ENCODE measurements around the gene HPGDS. TPM values are rescaled to one million over a fixed set of nuclear protein-coding genes. Genes with fewer than 3 reads are reported as not detected.

Gene HPGDS
- polyA plus RNA-seq, 4 donors: 2.5 to 9.5 (median 4.7) TPM

DNA sequence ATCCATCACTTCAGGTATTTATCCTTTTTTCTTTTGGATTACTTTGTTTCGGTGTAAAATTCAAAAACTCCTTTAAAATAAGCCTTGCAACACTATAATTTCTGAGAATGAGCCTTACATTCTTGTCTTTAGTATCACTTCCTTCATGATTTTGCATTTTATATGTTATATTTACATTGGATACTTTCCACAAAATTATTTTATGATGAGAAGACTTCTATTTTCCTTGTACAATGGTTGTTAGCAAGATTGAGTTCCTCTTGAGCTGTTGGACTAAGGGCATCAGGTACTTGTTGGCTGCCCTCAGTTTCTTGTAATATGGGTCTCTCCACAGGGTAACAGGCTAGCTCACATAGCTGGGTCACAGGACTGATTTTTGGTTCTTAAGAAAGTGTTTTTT lies 22.7 kb upstream of the HPGDS start:
- Histone ChIP-seq H3K36me3 (ENCODE audit: control insufficient read depth in 3 of 3, insufficient read depth in 2 of 3, low read depth in 1 of 3, low read length in 3 of 3) (no peaks in the 10 kb centered on the region), H3K4me3 (ENCODE audit: low read depth in 1 of 3, low read length in 3 of 3) (no peak overlapping the region), H3K27ac (ENCODE audit: low read depth in 1 of 3, low read length in 2 of 3) (no peak overlapping the region), H3K4me1 (ENCODE audit: control insufficient read depth in 3 of 3, insufficient read depth in 2 of 3, low read depth in 1 of 3, low read length in 2 of 3) (no peaks in the 10 kb centered on the region), H3K27me3 (ENCODE audit: control insufficient read depth in 3 of 3, insufficient read depth in 3 of 3, low read length in 3 of 3) (peaks cover 0 to under 1% (median 0%) of the 10 kb centered on the region in 3 donors), H3K9me3 (ENCODE audit: control insufficient read depth in 2 of 2, insufficient read depth in 1 of 2, low read depth in 1 of 2, low read length in 1 of 2) (no peaks in the 10 kb centered on the region)
- WGBS, 3 donors: 87 to 89% (median 89%) methylated on average over 1 of the region's 1 CpG
- no peak for DNase-seq
- FAIRE-seq: no peak

DNA sequence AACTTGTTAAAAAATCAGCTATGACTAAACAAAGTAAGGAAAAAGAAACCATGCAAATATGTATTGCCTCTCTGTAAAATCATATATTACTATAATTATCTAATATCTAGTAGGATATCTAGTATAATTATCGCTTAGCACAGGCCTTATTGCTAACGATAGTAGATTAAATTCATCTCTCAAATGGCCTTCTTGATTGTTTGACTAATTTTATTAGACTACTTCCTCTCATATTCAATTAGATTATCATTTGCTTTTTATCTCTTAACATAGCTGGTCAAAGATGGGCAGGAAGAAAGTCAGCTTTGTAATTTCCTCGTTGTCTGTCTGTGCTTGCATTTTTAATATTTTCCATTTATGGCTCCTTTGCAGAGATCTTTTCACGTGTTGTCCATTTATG lies 21.9 kb upstream of the HPGDS start:
- H3K27me3 ChIP-seq (ENCODE audit: control insufficient read depth in 3 of 3, insufficient read depth in 3 of 3, low read length in 3 of 3): no peaks in the 10 kb centered on the region
- DNase-seq (no peak), FAIRE-seq (no peak)
- no peaks in the 10 kb centered on the region for H3K36me3 ChIP-seq (ENCODE audit: control insufficient read depth in 3 of 3, insufficient read depth in 2 of 3, low read depth in 1 of 3, low read length in 3 of 3)
- no peaks in the 10 kb centered on the region for H3K4me1 ChIP-seq (ENCODE audit: control insufficient read depth in 3 of 3, insufficient read depth in 2 of 3, low read depth in 1 of 3, low read length in 2 of 3)
- 41 to 61% (median 46%) methylated on average over 4 of the region's 4 CpGs for WGBS, 3 donors
- no peaks in the 10 kb centered on the region for H3K9me3 ChIP-seq (ENCODE audit: control insufficient read depth in 2 of 2, insufficient read depth in 1 of 2, low read depth in 1 of 2, low read length in 1 of 2)
- no peak overlapping the region for H3K4me3 ChIP-seq (ENCODE audit: low read depth in 1 of 3, low read length in 3 of 3)
- H3K27ac ChIP-seq (ENCODE audit: low read depth in 1 of 3, low read length in 2 of 3): no peak overlapping the region

DNA sequence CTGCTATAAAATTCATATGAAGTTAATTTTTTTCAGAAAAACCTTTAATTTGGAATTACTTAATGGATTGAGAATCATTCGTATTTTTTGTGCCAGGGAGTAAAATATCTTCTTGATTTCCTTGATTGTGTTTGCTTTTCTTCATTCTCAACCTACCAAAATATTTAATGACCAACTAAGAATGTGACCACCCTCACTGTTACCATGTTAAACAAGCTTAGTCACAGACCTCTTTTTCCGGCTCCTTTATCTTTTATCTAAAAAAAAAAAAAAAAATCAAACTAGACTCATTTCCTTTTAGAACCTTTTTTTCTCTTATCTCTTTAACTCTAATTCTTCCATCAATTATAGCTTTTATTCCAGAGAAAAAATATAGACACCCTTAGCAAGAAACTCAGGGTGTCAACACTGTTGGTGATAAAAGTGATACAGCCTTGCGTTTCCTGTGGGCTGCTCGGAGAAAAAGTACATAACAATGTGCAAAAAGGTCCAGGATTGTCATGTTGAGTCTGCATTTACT lies 20.6 kb upstream of the HPGDS start:
- H3K36me3 ChIP-seq (ENCODE audit: control insufficient read depth in 3 of 3, insufficient read depth in 2 of 3, low read depth in 1 of 3, low read length in 3 of 3): no peaks in the 10 kb centered on the region
- H3K4me1 ChIP-seq (ENCODE audit: control insufficient read depth in 3 of 3, insufficient read depth in 2 of 3, low read depth in 1 of 3, low read length in 2 of 3): no peaks in the 10 kb centered on the region
- H3K27ac ChIP-seq (ENCODE audit: low read depth in 1 of 3, low read length in 2 of 3): no peak overlapping the region
- no peaks in the 10 kb centered on the region for H3K9me3 ChIP-seq (ENCODE audit: control insufficient read depth in 2 of 2, insufficient read depth in 1 of 2, low read depth in 1 of 2, low read length in 1 of 2)
- WGBS, 3 donors: 78 to 89% (median 86%) methylated on average over 4 of the region's 4 CpGs
- FAIRE-seq (no peak), DNase-seq (no peak)
- H3K27me3 ChIP-seq (ENCODE audit: control insufficient read depth in 3 of 3, insufficient read depth in 3 of 3, low read length in 3 of 3): no peaks in the 10 kb centered on the region
- no peak overlapping the region for H3K4me3 ChIP-seq (ENCODE audit: low read depth in 1 of 3, low read length in 3 of 3)

GRCh38 chr4:94359838-94360237 lies 17.2 kb upstream of the HPGDS start:
- Histone ChIP-seq H3K9me3 (ENCODE audit: control insufficient read depth in 2 of 2, insufficient read depth in 1 of 2, low read depth in 1 of 2, low read length in 1 of 2) (no peaks in the 10 kb centered on the region), H3K27me3 (ENCODE audit: control insufficient read depth in 3 of 3, insufficient read depth in 3 of 3, low read length in 3 of 3) (no peaks in the 10 kb centered on the region), H3K27ac (ENCODE audit: low read depth in 1 of 3, low read length in 2 of 3) (no peak overlapping the region), H3K4me3 (ENCODE audit: low read depth in 1 of 3, low read length in 3 of 3) (no peak overlapping the region), H3K36me3 (ENCODE audit: control insufficient read depth in 3 of 3, insufficient read depth in 2 of 3, low read depth in 1 of 3, low read length in 3 of 3) (no peaks in the 10 kb centered on the region), H3K4me1 (ENCODE audit: control insufficient read depth in 3 of 3, insufficient read depth in 2 of 3, low read depth in 1 of 3, low read length in 2 of 3) (no peaks in the 10 kb centered on the region)
- 65 to 81% (median 79%) methylated on average over 4 of the region's 4 CpGs for WGBS, 3 donors
- DNase-seq: no peak
- FAIRE-seq: no peak

GRCh38 chr4:94359221-94359620 lies 16.6 kb upstream of the HPGDS start:
- 84 to 96% (median 93%) methylated on average over 2 of the region's 2 CpGs for WGBS, 3 donors

GRCh38 chr4:94358101-94358500 lies 15.5 kb upstream of the HPGDS start:
- no peaks in the 10 kb centered on the region for H3K4me1 ChIP-seq (ENCODE audit: control insufficient read depth in 3 of 3, insufficient read depth in 2 of 3, low read depth in 1 of 3, low read length in 2 of 3)
- H3K36me3 ChIP-seq (ENCODE audit: control insufficient read depth in 3 of 3, insufficient read depth in 2 of 3, low read depth in 1 of 3, low read length in 3 of 3): no peaks in the 10 kb centered on the region
- no peaks in the 10 kb centered on the region for H3K27me3 ChIP-seq (ENCODE audit: control insufficient read depth in 3 of 3, insufficient read depth in 3 of 3, low read length in 3 of 3)
- FAIRE-seq: no peak
- H3K9me3 ChIP-seq (ENCODE audit: control insufficient read depth in 2 of 2, insufficient read depth in 1 of 2, low read depth in 1 of 2, low read length in 1 of 2): no peaks in the 10 kb centered on the region
- no peak overlapping the region for H3K4me3 ChIP-seq (ENCODE audit: low read depth in 1 of 3, low read length in 3 of 3)
- H3K27ac ChIP-seq (ENCODE audit: low read depth in 1 of 3, low read length in 2 of 3): no peak overlapping the region
- no peak for DNase-seq

More at GRCh38 chr4:94359221-94359620, 16.6 kb upstream of the HPGDS start:
- FAIRE-seq: no peak
- no peaks in the 10 kb centered on the region for H3K27me3 ChIP-seq (ENCODE audit: control insufficient read depth in 3 of 3, insufficient read depth in 3 of 3, low read length in 3 of 3)
- H3K36me3 ChIP-seq (ENCODE audit: control insufficient read depth in 3 of 3, insufficient read depth in 2 of 3, low read depth in 1 of 3, low read length in 3 of 3): no peaks in the 10 kb centered on the region
- no peaks in the 10 kb centered on the region for H3K9me3 ChIP-seq (ENCODE audit: control insufficient read depth in 2 of 2, insufficient read depth in 1 of 2, low read depth in 1 of 2, low read length in 1 of 2)
- no peak for DNase-seq
- no peak overlapping the region for H3K27ac ChIP-seq (ENCODE audit: low read depth in 1 of 3, low read length in 2 of 3)
- H3K4me1 ChIP-seq (ENCODE audit: control insufficient read depth in 3 of 3, insufficient read depth in 2 of 3, low read depth in 1 of 3, low read length in 2 of 3): no peaks in the 10 kb centered on the region
- no peak overlapping the region for H3K4me3 ChIP-seq (ENCODE audit: low read depth in 1 of 3, low read length in 3 of 3)

DNA sequence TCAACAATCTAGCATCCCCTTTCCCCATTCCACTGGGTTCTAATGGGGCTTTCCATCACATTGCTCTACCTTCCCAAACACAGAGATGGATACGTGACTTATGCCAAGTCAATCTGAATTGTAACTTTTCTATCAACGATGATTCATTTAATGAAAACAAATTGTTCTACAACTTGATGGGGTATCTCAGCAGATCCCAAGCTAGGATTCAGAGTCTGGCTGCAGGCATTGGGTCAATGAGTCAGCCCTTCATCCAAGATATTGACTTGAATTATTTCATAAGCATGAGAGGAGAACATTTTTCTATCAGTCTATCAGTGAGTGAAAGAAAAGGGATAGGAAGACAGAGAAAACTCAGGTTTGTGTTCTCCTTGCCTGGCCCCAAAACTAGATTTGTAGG lies 15.0 kb upstream of the HPGDS start:
- no peaks in the 10 kb centered on the region for H3K9me3 ChIP-seq (ENCODE audit: control insufficient read depth in 2 of 2, insufficient read depth in 1 of 2, low read depth in 1 of 2, low read length in 1 of 2)
- no peak overlapping the region for H3K27ac ChIP-seq (ENCODE audit: low read depth in 1 of 3, low read length in 2 of 3)
- WGBS, 3 donors: 89 to 95% (median 95%) methylated on average over 2 of the region's 2 CpGs
- no peaks in the 10 kb centered on the region for H3K36me3 ChIP-seq (ENCODE audit: control insufficient read depth in 3 of 3, insufficient read depth in 2 of 3, low read depth in 1 of 3, low read length in 3 of 3)
- no peak overlapping the region for H3K4me3 ChIP-seq (ENCODE audit: low read depth in 1 of 3, low read length in 3 of 3)
- no peak for FAIRE-seq
- H3K4me1 ChIP-seq (ENCODE audit: control insufficient read depth in 3 of 3, insufficient read depth in 2 of 3, low read depth in 1 of 3, low read length in 2 of 3): no peaks in the 10 kb centered on the region
- no peak for DNase-seq
- H3K27me3 ChIP-seq (ENCODE audit: control insufficient read depth in 3 of 3, insufficient read depth in 3 of 3, low read length in 3 of 3): no peaks in the 10 kb centered on the region

DNA sequence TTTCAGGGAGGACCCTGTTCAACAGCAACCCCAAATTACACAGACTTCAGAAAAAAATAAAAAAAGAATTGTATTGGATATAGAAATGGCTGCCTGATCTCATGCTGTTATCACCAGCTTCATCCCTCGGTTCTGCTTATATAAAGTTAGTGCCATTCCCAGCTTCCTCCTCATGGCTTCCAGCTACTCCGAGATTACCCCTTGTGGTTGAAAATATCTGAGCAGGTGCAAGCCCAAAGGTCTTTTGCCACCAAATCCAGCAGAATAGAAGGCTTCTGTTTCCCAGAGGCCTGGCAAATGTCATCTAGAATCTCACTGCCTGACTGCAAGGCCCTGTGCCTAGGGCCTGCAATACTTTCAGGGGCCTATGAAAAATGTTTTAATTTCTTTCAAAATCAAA lies 13.8 kb upstream of the HPGDS start:
- H3K27me3 ChIP-seq (ENCODE audit: control insufficient read depth in 3 of 3, insufficient read depth in 3 of 3, low read length in 3 of 3): no peaks in the 10 kb centered on the region
- H3K4me3 ChIP-seq (ENCODE audit: low read depth in 1 of 3, low read length in 3 of 3): no peak overlapping the region
- DNase-seq (no peak), FAIRE-seq (no peak)
- H3K4me1 ChIP-seq (ENCODE audit: control insufficient read depth in 3 of 3, insufficient read depth in 2 of 3, low read depth in 1 of 3, low read length in 2 of 3): no peaks in the 10 kb centered on the region
- H3K9me3 ChIP-seq (ENCODE audit: control insufficient read depth in 2 of 2, insufficient read depth in 1 of 2, low read depth in 1 of 2, low read length in 1 of 2): no peaks in the 10 kb centered on the region
- no peak overlapping the region for H3K27ac ChIP-seq (ENCODE audit: low read depth in 1 of 3, low read length in 2 of 3)
- H3K36me3 ChIP-seq (ENCODE audit: control insufficient read depth in 3 of 3, insufficient read depth in 2 of 3, low read depth in 1 of 3, low read length in 3 of 3): no peaks in the 10 kb centered on the region
- 23 to 46% (median 45%) methylated on average over 2 of the region's 2 CpGs for WGBS, 3 donors

DNA sequence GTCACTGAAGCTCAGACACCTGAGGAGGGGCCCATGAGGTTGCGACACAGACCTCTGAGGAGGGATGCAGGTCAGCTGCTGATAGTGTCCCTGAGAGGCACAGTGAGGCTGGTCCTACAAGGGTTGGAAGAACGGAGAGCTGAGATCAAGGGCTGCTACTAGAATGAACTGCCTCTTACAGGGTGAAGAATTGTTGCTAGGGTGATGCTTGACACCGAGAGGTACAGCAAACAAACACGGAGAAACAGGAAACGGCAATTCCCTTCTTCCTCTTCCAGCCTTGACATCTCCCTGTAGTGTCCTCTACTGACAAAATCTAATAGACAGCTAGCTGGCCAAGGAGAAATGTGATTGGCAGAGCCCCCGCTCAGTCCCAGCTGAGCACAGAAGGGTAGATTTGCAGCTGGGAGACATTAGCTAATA lies 11.8 kb upstream of the HPGDS start:
- 68 to 91% (median 77%) methylated on average over 6 of the region's 6 CpGs for WGBS, 3 donors
- no peaks in the 10 kb centered on the region for H3K27me3 ChIP-seq (ENCODE audit: control insufficient read depth in 3 of 3, insufficient read depth in 3 of 3, low read length in 3 of 3)
- no peak for DNase-seq
- H3K9me3 ChIP-seq (ENCODE audit: control insufficient read depth in 2 of 2, insufficient read depth in 1 of 2, low read depth in 1 of 2, low read length in 1 of 2): no peaks in the 10 kb centered on the region
- FAIRE-seq: no peak
- H3K36me3 ChIP-seq (ENCODE audit: control insufficient read depth in 3 of 3, insufficient read depth in 2 of 3, low read depth in 1 of 3, low read length in 3 of 3): no peaks in the 10 kb centered on the region
- no peak overlapping the region for H3K27ac ChIP-seq (ENCODE audit: low read depth in 1 of 3, low read length in 2 of 3)
- H3K4me3 ChIP-seq (ENCODE audit: low read depth in 1 of 3, low read length in 3 of 3): no peak overlapping the region
- H3K4me1 ChIP-seq (ENCODE audit: control insufficient read depth in 3 of 3, insufficient read depth in 2 of 3, low read depth in 1 of 3, low read length in 2 of 3): no peaks in the 10 kb centered on the region
